SH-SY5Y (cell line): ENCODE measurements around the gene RAB27A.

Source experiments
- GATA2 ChIP-seq: IDR thresholded peaks from 2 replicates; pipeline ENCODE4 v1.6.1; 2011; ENCODE audit warnings: mild to moderate bottlenecking, low read depth, low read length
- GATA3 ChIP-seq: IDR thresholded peaks from 2 replicates; pipeline ENCODE4 v1.6.1; 2011; ENCODE audit warnings: low read depth, mild to moderate bottlenecking, low read length, moderate library complexity

- TF ChIP-seq GATA3, result no peak
- no peak for TF ChIP-seq GATA2
These were observed 85.1 kb downstream of the RAB27A start for GRCh38 chr15:55204464-55204863.
